NCI-H1417 (cell line): ENCODE data around the gene GNAO1.
"Not testable (repeated sequence)": the region's sequence is repeated elsewhere in the genome, so short reads cannot be mapped to it uniquely, and the experiment has no call there.

ENCODE experiments used
- DNase-seq, 3 experiments: peaks; one replicate each; lab custom pipeline; 2025; lab: John Stamatoyannopoulos, UW

Gene GNAO1

GRCh38 chr16:56363781-56364565 lies 172.7 kb downstream of the GNAO1 start:
- no peak for DNase-seq

DNA sequence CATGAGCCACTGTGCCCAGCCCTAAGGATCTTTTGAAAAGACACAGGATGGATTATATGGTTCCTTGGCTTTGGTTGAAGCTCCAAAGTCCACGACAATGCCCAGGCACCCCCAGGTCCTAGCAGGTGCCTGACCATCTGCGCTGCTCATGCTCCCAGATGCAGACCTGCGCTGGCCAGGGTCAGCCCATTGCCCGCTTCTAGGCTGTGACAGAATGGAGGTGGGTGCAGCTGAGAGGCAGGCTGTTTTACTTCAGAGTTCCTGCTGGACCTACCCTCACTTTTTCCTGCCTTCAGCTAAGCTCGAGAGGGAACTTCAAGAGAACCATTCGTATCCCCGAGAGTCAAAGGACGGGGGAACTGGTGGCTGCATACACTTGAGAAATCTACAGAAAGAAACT lies 173.6 kb downstream of the GNAO1 start:
- no peak for DNase-seq

GRCh38 chr16:56365552-56365951 lies 174.3 kb downstream of the GNAO1 start:
- DNase-seq = no peak

GRCh38 chr16:56366945-56367344 lies 175.7 kb downstream of the GNAO1 start:
- no peak for DNase-seq

- DNase-seq = no peak
Observed at GRCh38 chr16:56367764-56368163, 176.5 kb downstream of the GNAO1 start.

GRCh38 chr16:56368545-56368944 lies 177.3 kb downstream of the GNAO1 start:
- no peak for DNase-seq

DNA sequence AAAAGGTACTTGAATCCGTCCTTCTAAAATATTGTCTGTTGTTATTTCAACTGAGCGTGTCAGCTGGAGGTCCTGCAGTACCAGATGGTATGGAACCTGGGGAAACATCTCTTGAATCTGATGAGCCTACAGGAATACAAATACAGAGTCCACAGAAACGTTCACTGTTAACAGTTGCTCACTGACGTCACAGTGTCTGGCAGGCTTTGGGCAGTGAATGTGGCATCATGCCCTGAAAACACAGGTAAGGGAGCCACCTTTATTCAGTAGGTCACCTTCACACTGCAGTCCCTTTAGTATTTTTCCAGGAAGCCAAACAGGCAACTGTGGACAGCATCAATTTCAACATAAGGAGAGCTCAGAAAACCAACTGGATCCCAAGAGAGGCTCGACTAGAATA lies 177.9 kb downstream of the GNAO1 start:
- DNase-seq = peak in 1 of 3 experiments; percentile 5

- DNase-seq = no peak
Observed at GRCh38 chr16:56370185-56370874, 179.0 kb downstream of the GNAO1 start.

GRCh38 chr16:56370875-56371659 lies 179.8 kb downstream of the GNAO1 start:
- DNase-seq = no peak

GRCh38 chr16:56371660-56371937 lies 180.3 kb downstream of the GNAO1 start:
- DNase-seq = no peak

DNA sequence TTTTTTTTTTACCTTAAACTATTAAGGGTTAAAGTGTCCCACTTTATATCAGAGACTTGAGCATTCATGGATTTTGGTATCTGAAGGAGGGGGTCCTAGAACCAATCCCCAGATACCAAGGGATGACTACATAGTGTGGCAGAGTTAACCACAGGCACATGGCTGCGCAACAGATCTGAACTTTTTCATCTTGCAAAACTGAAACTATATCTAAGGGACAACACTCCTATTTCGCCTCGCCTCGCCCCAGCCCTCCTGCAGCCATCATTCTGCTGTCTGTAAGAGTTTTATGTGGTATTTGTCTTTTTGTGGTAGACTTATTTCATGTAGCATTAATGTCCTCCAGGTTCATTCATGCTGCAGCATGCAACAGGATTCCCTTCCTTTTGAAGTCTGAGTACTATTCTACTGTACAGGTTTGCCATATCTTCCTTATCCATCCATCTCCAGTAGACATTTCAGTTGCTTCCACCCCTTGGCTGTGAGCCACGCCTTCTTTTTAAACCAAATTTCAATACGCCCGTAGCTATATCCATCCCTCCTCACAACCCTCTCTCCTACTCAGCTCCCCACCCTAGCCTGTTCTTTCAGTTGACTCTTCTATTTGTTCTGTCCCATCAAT lies 180.8 kb downstream of the GNAO1 start:
- DNase-seq = no peak

DNA sequence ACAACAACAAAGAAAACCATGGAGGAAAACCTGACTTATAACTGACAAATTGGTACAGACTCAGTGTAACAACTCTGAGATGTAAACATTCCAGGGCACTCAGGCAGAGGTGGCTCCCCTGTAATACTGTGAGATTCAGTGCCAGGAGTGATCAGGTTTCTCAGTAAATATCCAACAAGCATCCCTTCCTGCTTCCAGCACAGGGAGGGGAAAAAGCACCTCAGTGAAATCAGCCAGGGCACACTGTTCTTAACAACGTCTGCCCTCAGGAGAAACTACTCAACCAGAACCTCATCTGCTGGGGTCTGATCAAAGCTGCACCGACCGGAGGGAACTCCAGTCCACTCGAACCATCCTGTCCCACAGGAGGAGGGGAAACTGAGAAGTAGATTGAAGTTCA lies 181.7 kb downstream of the GNAO1 start:
- DNase-seq = no peak

GRCh38 chr16:56375792-56376191 lies 184.5 kb downstream of the GNAO1 start:
- DNase-seq = not testable (repeated sequence)

- not testable (repeated sequence) for DNase-seq
Observed at GRCh38 chr16:56379044-56379443, 187.8 kb downstream of the GNAO1 start.

DNA sequence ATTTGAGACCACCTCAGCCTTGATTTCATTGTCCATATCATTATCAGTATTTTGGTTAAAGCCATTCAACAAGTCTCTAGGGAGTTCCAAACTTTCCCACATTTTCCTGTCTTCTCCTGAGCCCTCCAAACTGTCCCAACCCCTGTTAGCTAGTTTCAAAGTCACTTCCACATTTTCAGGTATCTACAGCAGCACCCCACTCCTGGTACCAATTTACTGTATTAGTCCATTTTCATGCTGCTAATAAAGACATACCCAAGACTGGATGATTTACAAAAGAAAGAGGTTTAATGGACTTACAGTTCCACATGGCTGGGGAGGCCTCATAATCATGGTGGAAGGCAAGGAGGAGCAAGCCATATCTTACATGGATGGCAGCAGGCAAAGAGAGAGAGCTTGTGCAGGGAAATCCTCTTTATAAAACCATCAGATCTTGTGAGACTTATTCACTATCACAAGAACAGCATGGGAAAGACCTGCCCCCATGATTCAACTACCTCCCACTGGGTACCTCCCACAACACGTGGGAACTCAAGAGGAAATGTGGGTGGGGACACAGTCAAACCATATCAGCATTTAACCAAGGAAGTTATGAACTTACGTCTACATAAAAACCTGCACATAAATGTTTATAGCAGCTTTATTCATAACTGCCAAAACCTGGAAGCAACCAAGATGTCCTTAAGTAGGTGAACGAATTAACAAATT lies 189.6 kb downstream of the GNAO1 start:
- not testable (repeated sequence) for DNase-seq

- no peak for DNase-seq
Observed at GRCh38 chr16:56382459-56382858, 191.2 kb downstream of the GNAO1 start.

GRCh38 chr16:56382901-56383355 lies 191.6 kb downstream of the GNAO1 start:
- no peak for DNase-seq

- no peak for DNase-seq
Observed at GRCh38 chr16:56384074-56384721, 192.9 kb downstream of the GNAO1 start.

- no peak for DNase-seq
Observed at GRCh38 chr16:56387396-56387795, 196.1 kb downstream of the GNAO1 start.

GRCh38 chr16:56388209-56388608 lies 196.9 kb downstream of the GNAO1 start:
- no peak for DNase-seq

- DNase-seq = no peak
Observed at GRCh38 chr16:56389554-56389953, 198.3 kb downstream of the GNAO1 start.
